SK-N-SH (cell line): ENCODE measurements around the gene MUC5B. TPM values are rescaled to one million over a fixed set of nuclear protein-coding genes. Genes with fewer than 3 reads are reported as not detected.

Source experiments
- CTCF ChIA-PET: fragments of 300-600, 350-600 bp; formaldehyde crosslinking; extraction: SDS; loops from one replicate; lab custom pipeline; 2021; lab: Yijun Ruan, JAX
- POLR2A ChIA-PET: fragments of 350-600 bp; sonication (Branson Sonifier 250); formaldehyde crosslinking; extraction: SDS; loops from one replicate; lab custom pipeline; 2020; ENCODE audit warnings: antibody characterized with exemption, inconsistent platforms; lab: Yijun Ruan, JAX
- DNase-seq: peaks from one replicate; pipeline ENCODE4 v3.0.0; 2012
- H2AFZ ChIP-seq: fragments of 200-600 bp; sonication (generic); 2 replicates; pipeline ENCODE4 v1.8.1; 2016; ENCODE audit warnings: antibody characterized with exemption, mild to moderate bottlenecking, low read depth
- H3F3A ChIP-seq: fragments of 200-600 bp; sonication (generic); replicated peaks from 2 replicates; pipeline ENCODE3; 2016; ENCODE audit warnings: antibody characterized with exemption, mild to moderate bottlenecking; ENCODE audit not compliant: insufficient read depth
- H3K27ac ChIP-seq, 2 experiments: fragments of 200-500 bp in 1 of 2; fragments of 200-600 bp in 1 of 2; sonication (Bioruptor generic) in 1 of 2; sonication (generic), shearing (Covaris generic) in 1 of 2; 2 replicates each; pipeline versions ENCODE4 v1.5.1 to v1.6.1; 2014 to 2016; ENCODE audit warnings: low read depth in 2 of 2, inconsistent platforms in 1 of 2, low read length in 1 of 2, mild to moderate bottlenecking in 1 of 2, mixed read lengths in 1 of 2
- H3K27me3 ChIP-seq: fragments of 200-600 bp; sonication (generic), shearing (Covaris generic); 2 replicates; pipeline ENCODE4 v1.6.1; 2016; ENCODE audit warnings: mixed run types; ENCODE audit not compliant: insufficient read depth
- H3K36me3 ChIP-seq, 2 experiments: fragments of 200-500 bp in 1 of 2; fragments of 200-600 bp in 1 of 2; sonication (Bioruptor generic) in 1 of 2; sonication (generic) in 1 of 2; replicated peaks in 1 of 2; 2 replicates each; pipeline versions ENCODE3 to v1.5.1; 2014 to 2016; ENCODE audit warnings: low read length in 1 of 2, mild to moderate bottlenecking in 1 of 2; ENCODE audit not compliant: insufficient read depth in 2 of 2, control insufficient read depth in 1 of 2
- H3K4me1 ChIP-seq, 2 experiments: fragments of 200-500 bp in 1 of 2; fragments of 200-600 bp in 1 of 2; sonication (Bioruptor generic) in 1 of 2; sonication (generic), shearing (Covaris generic) in 1 of 2; 2 replicates each; pipeline versions ENCODE4 v1.5.1 to v1.6.1; 2014 to 2016; ENCODE audit warnings: low read depth in 1 of 2, low read length in 1 of 2, mixed run types in 1 of 2; ENCODE audit not compliant: insufficient read depth in 2 of 2, control insufficient read depth in 1 of 2
- H3K4me2 ChIP-seq: fragments of 200-600 bp; sonication (generic), shearing (Covaris generic); 2 replicates; pipeline ENCODE4 v1.6.1; 2017; ENCODE audit warnings: mixed run types
- H3K4me3 ChIP-seq, 2 experiments: fragments of 200-500 bp in 1 of 2; fragments of 200-600 bp in 1 of 2; sonication (Bioruptor generic) in 1 of 2; sonication (generic), shearing (Covaris generic) in 1 of 2; 2 replicates each; pipeline versions ENCODE4 v1.5.1 to v1.8.1; 2014 to 2016; ENCODE audit warnings: low read depth in 2 of 2, inconsistent platforms in 1 of 2, low read length in 1 of 2, mild to moderate bottlenecking in 1 of 2, mixed read lengths in 1 of 2, moderate library complexity in 1 of 2
- H3K79me2 ChIP-seq: fragments of 200-600 bp; sonication (generic); 2 replicates; pipeline ENCODE4 v1.8.1; 2017; ENCODE audit warnings: mild to moderate bottlenecking; ENCODE audit not compliant: insufficient read depth
- H3K9ac ChIP-seq: fragments of 200-600 bp; sonication (generic); 2 replicates; pipeline ENCODE4 v1.6.1; 2017; ENCODE audit warnings: mixed run types
- H3K9me2 ChIP-seq: fragments of 200-600 bp; sonication (generic); 2 replicates; pipeline ENCODE4 v1.6.1; 2017; ENCODE audit warnings: mixed run types
- H3K9me3 ChIP-seq: fragments of 200-600 bp; sonication (generic); 2 replicates; pipeline ENCODE4 v1.6.1; 2017; ENCODE audit warnings: mixed run types, mild to moderate bottlenecking, moderate library complexity
- H4K20me1 ChIP-seq: fragments of 200-600 bp; sonication (generic); 2 replicates; pipeline ENCODE4 v1.6.1; 2017; ENCODE audit warnings: mild to moderate bottlenecking, mixed run types; ENCODE audit not compliant: insufficient read depth
- CHD2 ChIP-seq: fragments of 150-350 bp; IDR thresholded peaks from 2 replicates; pipeline ENCODE4 v1.6.1; 2018; ENCODE audit warnings: low read length; ENCODE audit not compliant: partially characterized antibody
- EP300 ChIP-seq, 2 experiments: IDR thresholded peaks; 2 replicates each; pipeline versions ENCODE4 v1.4.0 to v1.6.1; 2012; ENCODE audit warnings: borderline replicate concordance in 1 of 2, low read depth in 1 of 2, low read length in 1 of 2
- FOSL2 ChIP-seq: IDR thresholded peaks from 2 replicates; pipeline ENCODE4 v1.4.0; 2012; ENCODE audit warnings: low read depth, mild to moderate bottlenecking, moderate library complexity, borderline replicate concordance
- JUND ChIP-seq: IDR thresholded peaks from 2 replicates; pipeline ENCODE4 v1.4.0; 2012
- MEF2A ChIP-seq: IDR thresholded peaks from 2 replicates; pipeline ENCODE4 v1.4.0; 2012; ENCODE audit warnings: low read depth, borderline replicate concordance
- MXI1 ChIP-seq: IDR thresholded peaks from 2 replicates; pipeline ENCODE4 v1.6.1; 2012; ENCODE audit warnings: mild to moderate bottlenecking, low read depth, low read length, improper control_type of control experiment
- NFIC ChIP-seq: IDR thresholded peaks from 2 replicates; pipeline ENCODE4 v1.4.0; 2012; ENCODE audit warnings: borderline replicate concordance
- RAD21 ChIP-seq: IDR thresholded peaks from 2 replicates; pipeline ENCODE4 v1.6.1; 2012; ENCODE audit warnings: mild to moderate bottlenecking, low read length
- RFX5 ChIP-seq: IDR thresholded peaks from 2 replicates; pipeline ENCODE4 v1.6.1; 2012; ENCODE audit warnings: mild to moderate bottlenecking, improper control_type of control experiment, low read length
- RXRA ChIP-seq: IDR thresholded peaks from 2 replicates; pipeline ENCODE4 v1.4.0; 2012; ENCODE audit warnings: low read depth, mild to moderate bottlenecking, borderline replicate concordance
- SMC3 ChIP-seq: IDR thresholded peaks from 2 replicates; pipeline ENCODE4 v1.6.1; 2012; ENCODE audit warnings: low read depth, low read length, improper control_type of control experiment
- TAF1 ChIP-seq: IDR thresholded peaks from 2 replicates; pipeline ENCODE4 v1.6.1; 2012; ENCODE audit warnings: low read depth, mild to moderate bottlenecking, low read length, moderate library complexity, borderline replicate concordance
- TCF12 ChIP-seq: IDR thresholded peaks from 2 replicates; pipeline ENCODE4 v1.4.0; 2012
- YY1 ChIP-seq: IDR thresholded peaks from 2 replicates; pipeline ENCODE4 v1.4.0; 2012; ENCODE audit warnings: low read depth, mild to moderate bottlenecking
- WGBS: methylation state at CpG from one replicate; pipeline ENCODE4 v1.1.6; 2017; ENCODE audit warnings: low lambda C conversion rate; 5-methylcytosine and 5-hydroxymethylcytosine counted together
- polyA plus RNA-seq, 3 experiments: library from polyadenylated mRNA; depleted of rRNA; stranded (reverse); fragments of >200 nt; gene quantifications; 2 replicates each; pipeline ENCODE4 v1.2.3, GENCODE V29; 2012
- TF ChIP-seq, protein P1 (sequence below): IDR thresholded peaks from 2 replicates; pipeline ENCODE4 v1.4.0; 2012; ENCODE audit warnings: low read depth, borderline replicate concordance
- TF ChIP-seq, protein P2 (sequence below): IDR thresholded peaks from 2 replicates; pipeline ENCODE4 v1.4.0; 2012; ENCODE audit warnings: low read depth
- TF ChIP-seq, protein P3 (sequence below): fragments of 200-600 bp; sonication (generic); IDR thresholded peaks from 2 replicates; pipeline ENCODE4 v1.6.1; 2017; ENCODE audit warnings: antibody characterized with exemption, mild to moderate bottlenecking, moderate library complexity

Gene MUC5B
- polyA plus RNA-seq, 1 of the 3 experiments (the other 2 are of a cell fraction), result not detected

DNA sequence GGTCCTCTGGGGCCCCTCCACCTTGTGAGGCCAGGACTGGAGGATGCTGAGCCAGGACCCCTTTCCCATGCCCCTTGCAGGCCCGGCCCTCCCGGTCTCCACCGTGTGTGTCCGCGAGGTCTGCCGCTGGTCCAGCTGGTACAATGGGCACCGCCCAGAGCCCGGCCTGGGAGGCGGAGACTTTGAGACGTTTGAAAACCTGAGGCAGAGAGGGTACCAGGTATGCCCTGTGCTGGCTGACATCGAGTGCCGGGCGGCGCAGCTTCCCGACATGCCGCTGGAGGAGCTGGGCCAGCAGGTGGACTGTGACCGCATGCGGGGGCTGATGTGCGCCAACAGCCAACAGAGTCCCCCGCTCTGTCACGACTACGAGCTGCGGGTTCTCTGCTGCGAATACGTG, 17.9 kb downstream of the MUC5B start:
- H3K9me3 ChIP-seq, result no peaks in the 10 kb centered on the region
- CTCF ChIA-PET, result interaction anchor here (0.7 kb wide), 1 partner anchor 189 kb away, joined by 3 read pairs; no protein-coding TSS in a partner anchor

DNA sequence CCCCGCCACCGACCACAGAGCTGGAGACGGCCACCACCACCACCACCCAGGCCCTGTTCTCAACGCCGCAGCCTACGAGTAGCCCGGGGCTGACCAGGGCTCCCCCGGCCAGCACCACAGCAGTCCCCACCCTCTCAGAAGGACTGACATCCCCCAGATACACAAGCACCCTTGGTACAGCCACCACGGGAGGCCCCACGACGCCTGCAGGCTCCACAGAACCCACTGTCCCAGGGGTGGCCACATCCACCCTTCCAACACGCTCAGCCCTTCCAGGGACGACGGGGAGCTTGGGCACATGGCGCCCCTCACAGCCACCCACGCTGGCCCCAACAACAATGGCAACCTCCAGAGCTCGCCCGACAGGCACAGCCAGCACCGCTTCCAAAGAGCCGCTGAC, 18.8 kb downstream of the MUC5B start:
- H3K4me2 ChIP-seq, result no peak overlapping the region
- ChIA-PET CTCF (interaction anchor here (0.7 kb wide), 1 partner anchor 190 kb away, joined by 3 read pairs; no protein-coding TSS in a partner anchor), POLR2A (no interaction called here)
- H3K36me3 ChIP-seq, result no peaks in the 10 kb centered on the region
- no peak for DNase-seq
- no peaks in the 10 kb centered on the region for H3K79me2 ChIP-seq
- H3K4me3 ChIP-seq, result no peak overlapping the region
- 84% methylated on average over 6 of the region's 20 CpGs for WGBS
- no peak for TF ChIP-seq FOSL2
- no peak overlapping the region for H3K9ac ChIP-seq
- no peaks in the 10 kb centered on the region for H3K9me3 ChIP-seq
- no peak overlapping the region for H2AFZ ChIP-seq
- H3K9me2 ChIP-seq, result no peaks in the 10 kb centered on the region
- no peaks in the 10 kb centered on the region for H3K27me3 ChIP-seq
- H4K20me1 ChIP-seq, result no peaks in the 10 kb centered on the region
- H3K27ac ChIP-seq, result no peak overlapping the region
- H3F3A ChIP-seq, result no peaks in the 10 kb centered on the region
- no peaks in the 10 kb centered on the region for H3K4me1 ChIP-seq

More for the DNA sequence above, 17.9 kb downstream of the MUC5B start:
- Histone ChIP-seq H4K20me1 (no peaks in the 10 kb centered on the region), H3K4me3 (no peak overlapping the region), H3K4me2 (no peak overlapping the region), H3F3A (no peaks in the 10 kb centered on the region), H3K4me1 (no peaks in the 10 kb centered on the region), H3K9ac (no peak overlapping the region), H3K36me3 (no peaks in the 10 kb centered on the region), H2AFZ (no peak overlapping the region), H3K27me3 (no peaks in the 10 kb centered on the region), H3K27ac (no peak overlapping the region), H3K9me2 (no peaks in the 10 kb centered on the region), H3K79me2 (no peaks in the 10 kb centered on the region)
- POLR2A ChIA-PET, result no interaction called here
- DNase-seq, result no peak
- 100% methylated on average over 4 of the region's 25 CpGs for WGBS
- TF ChIP-seq YY1 (no peak), MEF2A (no peak), RAD21 (no peak), EP300 (IDR thresholded peaks at IDR 0.05; ENCODE audit: borderline replicate concordance in 1 of 2, low read depth in 1 of 2, low read length in 1 of 2) (no peak), TCF12 (no peak), JUND (no peak), CHD2 (no peak), RXRA (no peak), TAF1 (no peak), SMC3 (no peak), RFX5 (no peak), NFIC (no peak), MXI1 (no peak)
- TF ChIP-seq, protein P1, sequence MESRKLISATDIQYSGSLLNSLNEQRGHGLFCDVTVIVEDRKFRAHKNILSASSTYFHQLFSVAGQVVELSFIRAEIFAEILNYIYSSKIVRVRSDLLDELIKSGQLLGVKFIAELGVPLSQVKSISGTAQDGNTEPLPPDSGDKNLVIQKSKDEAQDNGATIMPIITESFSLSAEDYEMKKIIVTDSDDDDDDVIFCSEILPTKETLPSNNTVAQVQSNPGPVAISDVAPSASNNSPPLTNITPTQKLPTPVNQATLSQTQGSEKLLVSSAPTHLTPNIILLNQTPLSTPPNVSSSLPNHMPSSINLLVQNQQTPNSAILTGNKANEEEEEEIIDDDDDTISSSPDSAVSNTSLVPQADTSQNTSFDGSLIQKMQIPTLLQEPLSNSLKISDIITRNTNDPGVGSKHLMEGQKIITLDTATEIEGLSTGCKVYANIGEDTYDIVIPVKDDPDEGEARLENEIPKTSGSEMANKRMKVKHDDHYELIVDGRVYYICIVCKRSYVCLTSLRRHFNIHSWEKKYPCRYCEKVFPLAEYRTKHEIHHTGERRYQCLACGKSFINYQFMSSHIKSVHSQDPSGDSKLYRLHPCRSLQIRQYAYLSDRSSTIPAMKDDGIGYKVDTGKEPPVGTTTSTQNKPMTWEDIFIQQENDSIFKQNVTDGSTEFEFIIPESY, result no peak
- TF ChIP-seq, protein P2, sequence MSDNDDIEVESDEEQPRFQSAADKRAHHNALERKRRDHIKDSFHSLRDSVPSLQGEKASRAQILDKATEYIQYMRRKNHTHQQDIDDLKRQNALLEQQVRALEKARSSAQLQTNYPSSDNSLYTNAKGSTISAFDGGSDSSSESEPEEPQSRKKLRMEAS, result no peak
- TF ChIP-seq, protein P3, sequence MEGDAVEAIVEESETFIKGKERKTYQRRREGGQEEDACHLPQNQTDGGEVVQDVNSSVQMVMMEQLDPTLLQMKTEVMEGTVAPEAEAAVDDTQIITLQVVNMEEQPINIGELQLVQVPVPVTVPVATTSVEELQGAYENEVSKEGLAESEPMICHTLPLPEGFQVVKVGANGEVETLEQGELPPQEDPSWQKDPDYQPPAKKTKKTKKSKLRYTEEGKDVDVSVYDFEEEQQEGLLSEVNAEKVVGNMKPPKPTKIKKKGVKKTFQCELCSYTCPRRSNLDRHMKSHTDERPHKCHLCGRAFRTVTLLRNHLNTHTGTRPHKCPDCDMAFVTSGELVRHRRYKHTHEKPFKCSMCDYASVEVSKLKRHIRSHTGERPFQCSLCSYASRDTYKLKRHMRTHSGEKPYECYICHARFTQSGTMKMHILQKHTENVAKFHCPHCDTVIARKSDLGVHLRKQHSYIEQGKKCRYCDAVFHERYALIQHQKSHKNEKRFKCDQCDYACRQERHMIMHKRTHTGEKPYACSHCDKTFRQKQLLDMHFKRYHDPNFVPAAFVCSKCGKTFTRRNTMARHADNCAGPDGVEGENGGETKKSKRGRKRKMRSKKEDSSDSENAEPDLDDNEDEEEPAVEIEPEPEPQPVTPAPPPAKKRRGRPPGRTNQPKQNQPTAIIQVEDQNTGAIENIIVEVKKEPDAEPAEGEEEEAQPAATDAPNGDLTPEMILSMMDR, result no peak
